Activated CD8-positive, alpha-beta T cell treated with anti-CD3 and anti-CD28 coated beads for 36 hours (primary cell): ENCODE data around the gene NADK2. TPM values are rescaled to one million over a fixed set of nuclear protein-coding genes. Genes with fewer than 3 reads are reported as not detected.
A peak's percentile ranks its signal among the peaks of the same experiment; 100 is the strongest.

ENCODE experiments used
- ATAC-seq: fragments of 200-7000 bp; cut with Tn5 transposase; one replicate; pipeline ENCODE4 v1.10.0; 2021; ENCODE audit warnings: mild to moderate bottlenecking, moderate library complexity
- CTCF ChIA-PET: fragments of 350-600 bp; sonication (Branson Sonifier 250); formaldehyde crosslinking; loops from one replicate; lab custom pipeline; 2021; ENCODE audit warnings: antibody characterized with exemption; lab: Charles Lee
- POLR2A ChIA-PET: fragments of 350-600 bp; sonication (Branson Sonifier 250); formaldehyde crosslinking; loops from one replicate; lab custom pipeline; 2021; ENCODE audit warnings: antibody characterized with exemption; lab: Charles Lee
- DNase-seq: peaks from one replicate; pipeline ENCODE4 v3.0.0-alpha.2; 2020
- H3K27ac Mint-ChIP-seq: one replicate; pipeline ENCODE4 v1.8.0; 2021; ENCODE audit warnings: mild to moderate bottlenecking, mixed read lengths
- H3K27me3 Mint-ChIP-seq: one replicate; pipeline ENCODE4 v1.8.0; 2021; ENCODE audit warnings: mixed read lengths
- H3K36me3 Mint-ChIP-seq: one replicate; pipeline ENCODE4 v1.8.0; 2021; ENCODE audit warnings: low read depth, mixed read lengths
- H3K4me1 Mint-ChIP-seq: one replicate; pipeline ENCODE4 v1.8.0; 2021; ENCODE audit warnings: low read depth, mixed read lengths
- H3K4me3 Mint-ChIP-seq: one replicate; pipeline ENCODE4 v1.8.0; 2021; ENCODE audit warnings: mild to moderate bottlenecking, moderate library complexity, mixed read lengths
- H3K9me3 Mint-ChIP-seq: one replicate; pipeline ENCODE4 v1.8.0; 2021; ENCODE audit warnings: mixed read lengths
- CTCF ChIP-seq: fragments of 200-600 bp; IDR thresholded peaks from one replicate; pipeline ENCODE4 v1.8.0; 2022; ENCODE audit warnings: antibody characterized with exemption, mild to moderate bottlenecking
- intact Hi-C: fragments of 100-400 bp; cut with micrococcal nuclease; formaldehyde crosslinking; loops from one replicate; pipeline ENCODE4 v1.10.0; 2022
- total RNA-seq, 2 experiments: library from RNA; stranded (reverse); gene quantifications; one replicate each; pipeline ENCODE4 v1.2.3, GENCODE V29; 2021

Gene NADK2
- total RNA-seq, 2 experiments from 2014 or later: 22.7 to 25.2 TPM

- TF ChIP-seq CTCF: no peak
- intact Hi-C loops: no loop called here
- ATAC-seq (no peak), DNase-seq (no peak)
- ChIA-PET CTCF (interaction anchor here (0.8 kb wide), 1 partner anchor 517 kb away, joined by 3 read pairs; no protein-coding TSS in a partner anchor), POLR2A (no interaction called here)
- Mint-ChIP-seq H3K36me3 (peaks cover 59% of the 10 kb centered on the region), H3K9me3 (no peaks in the 10 kb centered on the region), H3K4me3 (no peak overlapping the region), H3K4me1 (peaks cover 9% of the 10 kb centered on the region), H3K27ac (no peak overlapping the region), H3K27me3 (no peaks in the 10 kb centered on the region)
These were observed 61.8 kb downstream of the NADK2 start for GRCh38 chr5:36179950-36180349.

- Mint-ChIP-seq H3K4me1 (peaks cover 9% of the 10 kb centered on the region), H3K27me3 (no peaks in the 10 kb centered on the region), H3K4me3 (no peak overlapping the region), H3K9me3 (no peaks in the 10 kb centered on the region), H3K36me3 (peaks cover 61% of the 10 kb centered on the region), H3K27ac (no peak overlapping the region)
- ChIA-PET POLR2A (no interaction called here), CTCF (interaction anchor here (0.7 to 1.4 kb wide), 8 partner anchors 11 to 127 kb away, joined by 3 to 6 read pairs (median 3); no protein-coding TSS in a partner anchor)
- intact Hi-C loops: no loop called here
- TF ChIP-seq CTCF: no peak
- DNase-seq (no peak), ATAC-seq (no peak)
These were observed 63.2 kb downstream of the NADK2 start for GRCh38 chr5:36178524-36178890.

GRCh38 chr5:36177715-36178523, 63.8 kb downstream of the NADK2 start:
- intact Hi-C loops: no loop called here
- Mint-ChIP-seq H3K4me1 (peaks cover 9% of the 10 kb centered on the region), H3K9me3 (no peaks in the 10 kb centered on the region), H3K4me3 (no peak overlapping the region), H3K27me3 (no peaks in the 10 kb centered on the region), H3K27ac (no peak overlapping the region), H3K36me3 (peaks cover 64% of the 10 kb centered on the region)
- peak; percentile 34 for TF ChIP-seq CTCF
- ATAC-seq (no peak), DNase-seq (no peak)
- CTCF ChIA-PET: interaction anchor here (0.7 to 1.4 kb wide), 8 partner anchors 11 to 128 kb away, joined by 3 to 6 read pairs (median 3); no protein-coding TSS in a partner anchor
- POLR2A ChIA-PET: no interaction called here

- intact Hi-C loops: no loop called here
- no peak for TF ChIP-seq CTCF
- CTCF ChIA-PET: no interaction called here
- no peak for DNase-seq
- Mint-ChIP-seq H3K4me3 (no peak overlapping the region), H3K9me3 (no peaks in the 10 kb centered on the region), H3K36me3 (peaks cover 59% of the 10 kb centered on the region), H3K27ac (peak overlapping the region; percentile 22), H3K27me3 (no peaks in the 10 kb centered on the region), H3K4me1 (peaks cover 9% of the 10 kb centered on the region)
- ATAC-seq: peak; percentile 7
- POLR2A ChIA-PET: no interaction called here
These were observed 64.6 kb downstream of the NADK2 start for GRCh38 chr5:36177154-36177553.

GRCh38 chr5:36175043-36175442, 66.7 kb downstream of the NADK2 start:
- Mint-ChIP-seq H3K4me1 (peaks cover 7% of the 10 kb centered on the region), H3K27ac (no peak overlapping the region), H3K27me3 (no peaks in the 10 kb centered on the region), H3K4me3 (no peak overlapping the region), H3K36me3 (peaks cover 57% of the 10 kb centered on the region), H3K9me3 (no peaks in the 10 kb centered on the region)
- ATAC-seq: no peak
- TF ChIP-seq CTCF: no peak
- intact Hi-C loops: no loop called here
- POLR2A ChIA-PET: interaction anchor here (0.6 kb wide), 1 partner anchor 24 kb away, joined by 3 read pairs; the partner anchor contains the start of gene LMBRD2
- CTCF ChIA-PET: no interaction called here
- DNase-seq: no peak
